GM21576 (cell line): ENCODE results near the gene TRPM1.

Source experiments
- ATAC-seq: cut with Tn5 transposase; IDR thresholded peaks from one replicate; pipeline ENCODE4 v1.9.1; 2021; ENCODE audit warnings: mild to moderate bottlenecking, moderate library complexity; ENCODE audit not compliant: unreplicated experiment

The TRPM1 gene

GRCh38 chr15:31085359-31085758 is 16.2 kb downstream of the TRPM1 start:
- ATAC-seq: no peak

- ATAC-seq: no peak
Measured at GRCh38 chr15:31084176-31084575, 17.3 kb downstream of the TRPM1 start.

GRCh38 chr15:31083370-31083780 is 18.1 kb downstream of the TRPM1 start:
- no peak for ATAC-seq

GRCh38 chr15:31082771-31083369 is 18.7 kb downstream of the TRPM1 start:
- ATAC-seq: no peak

- no peak for ATAC-seq
Measured at GRCh38 chr15:31081588-31082250, 19.8 kb downstream of the TRPM1 start.

- no peak for ATAC-seq
Measured at GRCh38 chr15:31081056-31081455, 20.5 kb downstream of the TRPM1 start.

GRCh38 chr15:31080591-31081014 is 20.9 kb downstream of the TRPM1 start:
- ATAC-seq: no peak

GRCh38 chr15:31079519-31079918 is 22.0 kb downstream of the TRPM1 start:
- no peak for ATAC-seq

GRCh38 chr15:31078471-31078870 is 23.1 kb downstream of the TRPM1 start:
- ATAC-seq: no peak

- no peak for ATAC-seq
Measured at GRCh38 chr15:31077941-31078340, 23.6 kb downstream of the TRPM1 start.

GRCh38 chr15:31077181-31077580 is 24.3 kb downstream of the TRPM1 start:
- no peak for ATAC-seq

- ATAC-seq: no peak
Measured at GRCh38 chr15:31074321-31074720, 27.2 kb downstream of the TRPM1 start.

GRCh38 chr15:31070867-31071266 is 30.7 kb downstream of the TRPM1 start:
- ATAC-seq: no peak

GRCh38 chr15:31069360-31070000 is 32.0 kb downstream of the TRPM1 start:
- no peak for ATAC-seq

GRCh38 chr15:31067890-31068603 is 33.5 kb downstream of the TRPM1 start:
- ATAC-seq: no peak

GRCh38 chr15:31065824-31066223 is 35.7 kb downstream of the TRPM1 start:
- ATAC-seq: no peak

GRCh38 chr15:31062911-31063310 is 38.6 kb downstream of the TRPM1 start:
- no peak for ATAC-seq

- ATAC-seq: no peak
Measured at GRCh38 chr15:31062310-31062847, 39.1 kb downstream of the TRPM1 start.

- no peak for ATAC-seq
Measured at GRCh38 chr15:31060429-31061140, 40.9 kb downstream of the TRPM1 start.

- ATAC-seq: no peak
Measured at GRCh38 chr15:31058236-31058962, 43.1 kb downstream of the TRPM1 start.
